HG03066 (cell line): ENCODE data around the gene CCNJL.

Experiments
- ATAC-seq: cut with Tn5 transposase; IDR thresholded peaks from one replicate; pipeline ENCODE4 v1.9.1; 2021; ENCODE audit warnings: low read depth; ENCODE audit not compliant: unreplicated experiment

CCNJL gene

DNA sequence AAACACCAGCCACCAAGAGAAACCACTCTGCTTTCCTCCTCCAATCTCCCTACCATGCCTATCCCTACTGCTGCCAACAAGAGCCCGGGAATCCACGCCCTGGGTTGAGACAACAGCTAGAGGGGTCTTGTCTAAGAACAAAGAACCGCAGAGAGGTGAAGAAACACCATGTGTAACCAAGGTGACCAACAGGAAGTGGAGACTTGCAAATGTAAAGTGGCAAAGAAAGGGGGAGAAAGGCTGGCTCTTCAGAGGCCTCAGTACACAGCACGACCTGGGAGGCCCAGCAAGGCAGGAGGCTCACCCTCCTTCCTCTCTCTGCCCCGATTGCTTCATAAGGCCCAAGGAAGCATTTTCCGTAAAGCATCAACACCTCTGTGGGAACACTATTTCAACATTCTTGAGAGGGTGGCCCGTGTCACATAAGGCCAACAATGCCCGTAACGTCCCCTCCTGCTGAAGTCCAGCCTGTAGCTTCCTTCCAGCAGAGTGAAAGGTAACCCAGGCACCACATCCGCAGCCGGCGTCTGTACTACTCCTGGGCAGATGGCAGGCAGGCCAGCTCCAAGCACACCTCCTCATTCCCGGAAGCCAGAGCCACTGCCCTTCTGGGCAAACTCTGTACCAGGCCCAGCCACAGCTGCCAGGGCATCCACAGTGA, 18.3 kb downstream of the CCNJL start:
- ATAC-seq, result no peak

GRCh38 chr5:160293386-160293785, 19.0 kb downstream of the CCNJL start:
- no peak for ATAC-seq

DNA sequence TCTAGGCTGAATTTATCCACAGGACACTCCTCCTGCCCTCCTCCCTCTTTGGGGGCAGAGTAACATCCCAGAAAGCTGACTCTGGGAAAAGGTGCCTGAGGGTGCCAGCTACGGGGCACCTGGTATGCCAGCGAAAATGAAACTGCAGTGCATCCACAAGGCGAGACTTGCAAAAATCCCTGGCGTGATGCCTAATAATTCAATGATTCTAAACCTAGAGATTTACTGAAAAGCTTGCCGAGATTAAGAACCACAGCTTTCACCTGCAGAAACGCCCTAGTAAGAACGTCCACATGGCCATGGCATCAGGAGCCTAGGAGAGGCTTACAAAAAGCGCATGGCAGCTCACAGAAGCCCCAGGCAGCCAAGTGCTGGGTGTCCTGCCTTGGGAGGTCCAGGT, 20.9 kb downstream of the CCNJL start:
- no peak for ATAC-seq

DNA sequence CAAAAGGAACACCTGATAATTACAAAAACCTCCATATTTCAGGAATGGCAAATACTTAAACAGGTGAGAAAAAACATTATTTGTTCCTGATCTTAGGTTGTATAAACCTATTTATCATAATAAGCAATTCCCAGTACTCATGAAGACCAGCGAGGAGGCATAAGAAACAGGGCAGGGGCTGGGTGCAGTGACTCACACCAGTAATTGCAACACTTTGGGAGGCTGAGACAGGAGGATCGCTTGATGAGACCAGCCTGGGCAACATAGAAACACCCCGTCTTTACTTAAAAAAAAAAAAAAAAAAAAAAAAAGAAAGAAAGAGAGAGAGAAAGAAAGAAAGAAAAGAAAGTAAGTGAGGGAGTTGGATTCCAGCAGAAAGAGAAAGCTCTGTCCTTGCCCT, 21.6 kb downstream of the CCNJL start:
- no peak for ATAC-seq

GRCh38 chr5:160289721-160290120, 22.6 kb downstream of the CCNJL start:
- no peak for ATAC-seq

DNA sequence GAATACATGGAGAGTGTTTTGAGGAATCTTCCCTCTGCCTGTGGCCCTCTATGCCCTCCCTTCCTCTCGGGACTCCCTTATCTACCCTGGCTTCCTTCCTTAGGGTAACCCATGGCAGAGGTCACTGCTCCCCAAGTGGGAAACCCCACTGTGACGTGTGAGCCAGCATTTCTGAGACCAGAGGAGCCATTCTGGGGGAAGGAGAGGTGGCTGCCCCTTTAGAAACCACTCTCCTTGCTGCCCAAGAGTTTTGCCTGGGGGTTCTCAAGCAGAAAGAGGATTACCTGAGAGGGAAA, 23.1 kb downstream of the CCNJL start:
- no peak for ATAC-seq

DNA sequence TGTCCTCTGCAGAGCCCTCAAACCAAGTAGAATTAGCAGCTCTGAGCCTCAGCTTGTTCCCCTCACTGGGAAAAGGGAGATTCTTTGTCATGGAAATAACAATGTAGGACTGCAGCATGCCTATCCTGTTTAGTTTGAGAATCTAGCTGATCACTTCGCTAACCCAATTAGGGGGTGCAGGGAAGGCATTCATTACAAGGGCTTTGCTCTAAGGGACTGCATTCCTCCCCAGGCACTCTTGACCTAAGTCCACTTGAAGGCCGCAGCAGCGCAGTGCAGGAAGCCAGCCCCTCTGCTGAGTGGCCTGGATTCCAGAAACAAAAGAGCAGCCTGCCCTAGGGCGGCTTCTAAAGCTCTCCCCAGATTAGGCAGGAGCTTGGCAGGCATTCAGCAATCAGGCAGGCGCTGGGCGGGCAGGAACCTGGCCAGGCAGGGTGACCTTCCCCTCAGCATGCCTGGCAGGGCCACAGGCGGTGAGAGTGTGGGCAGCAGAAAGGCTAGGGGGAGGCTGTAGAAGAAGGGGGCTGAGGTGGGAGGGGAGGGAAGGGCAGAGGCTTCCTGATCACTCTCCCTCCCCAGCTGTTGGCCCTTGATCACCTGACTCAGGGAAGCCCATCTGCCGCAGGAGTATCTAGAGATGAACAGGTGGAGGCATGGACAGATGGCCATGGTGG, 24.8 kb downstream of the CCNJL start:
- no peak for ATAC-seq

DNA sequence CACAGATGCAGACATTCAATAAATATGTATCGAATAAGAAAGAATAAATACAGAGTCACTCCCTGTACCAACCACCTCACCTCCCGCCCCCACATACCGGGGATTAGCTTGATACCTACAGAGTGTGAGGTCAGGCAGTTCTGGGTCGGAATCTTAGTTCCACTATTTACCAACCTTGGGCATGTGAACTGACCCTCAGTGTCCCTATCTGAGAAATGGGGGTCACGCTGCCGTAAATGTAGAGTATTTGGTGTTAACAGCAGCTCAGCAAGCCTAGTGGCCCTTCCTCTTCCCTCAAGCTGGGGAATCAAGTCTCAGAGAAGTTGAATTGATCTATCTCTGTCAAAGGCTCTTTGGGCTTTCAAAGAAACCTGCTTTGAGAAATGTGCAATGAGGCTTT, 25.4 kb downstream of the CCNJL start:
- ATAC-seq, result no peak

- no peak for ATAC-seq
Observed at GRCh38 chr5:160285316-160285715, 27.0 kb downstream of the CCNJL start.

- no peak for ATAC-seq
Observed at GRCh38 chr5:160284291-160284873, 28.0 kb downstream of the CCNJL start.

- no peak for ATAC-seq
Observed at GRCh38 chr5:160281275-160281674, 31.1 kb downstream of the CCNJL start.

GRCh38 chr5:160280384-160281095, 31.8 kb downstream of the CCNJL start:
- no peak for ATAC-seq

GRCh38 chr5:160278343-160278742, 34.0 kb downstream of the CCNJL start:
- ATAC-seq, result no peak

- no peak for ATAC-seq
Observed at GRCh38 chr5:160274483-160274931, 37.9 kb downstream of the CCNJL start.

GRCh38 chr5:160272889-160273288, 39.5 kb downstream of the CCNJL start:
- no peak for ATAC-seq

GRCh38 chr5:160272264-160272663, 40.1 kb downstream of the CCNJL start:
- no peak for ATAC-seq

DNA sequence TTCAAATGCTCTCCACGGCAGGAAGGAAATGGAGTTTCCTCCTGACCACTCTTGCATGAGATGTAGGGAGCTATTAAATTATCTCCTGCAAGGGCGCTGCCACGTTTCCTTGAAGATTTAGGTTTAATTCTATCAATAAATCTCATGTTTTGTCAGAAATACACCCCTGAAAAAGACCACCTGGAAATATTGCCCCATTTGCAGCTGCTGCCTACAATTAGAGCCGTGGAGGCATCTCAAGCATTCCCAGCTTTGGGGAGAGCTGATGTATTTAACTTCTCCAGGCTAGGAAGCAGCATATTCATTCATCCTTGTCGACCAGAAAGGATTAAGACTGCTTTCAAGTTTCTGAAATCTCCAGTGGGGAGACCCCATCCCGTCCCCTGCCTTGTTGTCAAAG, 40.5 kb downstream of the CCNJL start:
- ATAC-seq, result no peak

- no peak for ATAC-seq
Observed at GRCh38 chr5:160271396-160271795, 41.0 kb downstream of the CCNJL start.

DNA sequence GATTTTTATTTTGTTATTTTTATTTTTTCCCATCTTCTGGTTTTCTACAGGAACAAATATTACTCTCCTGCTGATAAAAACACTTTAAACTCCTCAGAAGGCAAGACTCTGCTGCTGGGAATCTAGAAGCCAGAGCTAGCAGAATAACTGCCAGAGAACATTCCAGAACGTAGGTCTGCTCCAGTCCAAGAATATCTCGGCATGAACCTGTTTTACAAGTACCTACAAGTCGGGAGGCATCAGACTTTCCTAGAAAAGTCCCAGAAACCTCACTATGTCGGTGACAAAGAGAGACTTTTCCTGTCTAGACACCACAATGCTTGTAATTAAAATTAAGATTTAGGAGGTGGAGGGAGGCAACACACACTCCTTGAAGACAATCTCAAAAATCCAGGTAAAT, 41.7 kb downstream of the CCNJL start:
- ATAC-seq, result no peak

DNA sequence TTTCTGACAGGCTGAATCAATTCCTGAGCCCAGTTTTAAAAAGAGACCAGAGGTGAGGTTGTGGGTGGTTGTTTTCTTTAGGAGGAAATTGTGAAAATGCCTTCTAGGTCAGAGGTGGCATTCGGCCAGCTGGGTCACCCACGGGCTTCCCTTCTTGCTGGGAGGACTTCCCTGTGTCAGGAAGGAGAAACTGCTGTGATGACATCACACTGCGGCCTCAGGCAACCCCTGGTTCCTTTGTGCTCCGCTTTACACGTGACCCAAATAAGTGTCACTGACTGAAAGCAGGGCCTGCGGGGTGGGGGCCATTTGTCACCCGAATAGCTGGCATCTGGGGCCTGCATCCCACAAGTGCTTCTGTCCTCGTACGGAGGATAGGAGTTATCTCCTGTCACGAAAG, 43.3 kb downstream of the CCNJL start:
- no peak for ATAC-seq

DNA sequence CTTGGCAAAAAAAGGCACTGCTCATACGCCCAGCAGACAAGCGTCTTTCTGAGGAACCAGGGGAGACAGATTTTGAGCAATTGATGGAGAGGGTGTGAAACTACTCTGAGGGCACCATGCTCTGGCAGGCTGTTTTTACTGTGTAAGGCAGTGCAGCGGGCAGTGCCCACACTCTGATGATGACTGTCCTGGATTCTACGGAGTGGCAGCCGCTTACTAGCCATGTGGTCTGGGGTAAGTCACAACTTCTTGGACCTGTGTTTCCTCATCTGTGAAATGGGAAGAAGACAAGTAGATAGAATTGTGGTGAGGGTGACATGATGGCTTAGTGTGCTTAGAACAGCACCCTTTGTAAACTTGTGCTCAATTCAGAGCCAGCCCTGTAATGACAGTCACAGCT, 44.2 kb downstream of the CCNJL start:
- no peak for ATAC-seq
